HepG2 (cell line): ENCODE results near the gene CCNF. TPM values are rescaled to one million over a fixed set of nuclear protein-coding genes. Genes with fewer than 3 reads are reported as not detected.

Source experiments
- CBX2 ChIP-seq, 2 experiments: fragments of 200-600 bp in 1 of 2; sonication (generic); formaldehyde crosslinking in 1 of 2; IDR thresholded peaks; 2 replicates each; pipeline versions ENCODE4 v1.7.0 to v1.8.1; 2018 to 2022; ENCODE audit warnings: low read depth in 2 of 2, low read length in 1 of 2, mild to moderate bottlenecking in 1 of 2, missing genetic modification reagents in 1 of 2
- FOXK2 ChIP-seq: fragments of 450-650 bp; IDR thresholded peaks from 2 replicates; pipeline ENCODE4 v1.6.1; 2016
- HDAC6 ChIP-seq: fragments of 200-600 bp; sonication (generic); IDR thresholded peaks from 2 replicates; pipeline ENCODE4 v1.7.0; 2017; ENCODE audit warnings: mild to moderate bottlenecking, antibody characterized with exemption, low read length, low read depth
- HHEX ChIP-seq: IDR thresholded peaks from 2 replicates; pipeline ENCODE4 v1.6.1; 2016; ENCODE audit warnings: control low read depth
- KDM6A ChIP-seq: IDR thresholded peaks from 2 replicates; pipeline ENCODE4 v1.6.1; 2016; ENCODE audit warnings: low read depth
- KLF15 ChIP-seq: sonication (generic); formaldehyde crosslinking; IDR thresholded peaks from 2 replicates; pipeline ENCODE4 v1.8.1; 2023; ENCODE audit warnings: borderline replicate concordance, mild to moderate bottlenecking, inconsistent platforms, missing genetic modification reagents, mixed read lengths
- MYC ChIP-seq: sonication (generic); formaldehyde crosslinking; IDR thresholded peaks from 2 replicates; pipeline ENCODE4 v1.9.0; 2021; ENCODE audit warnings: missing genetic modification reagents, borderline replicate concordance
- STAG1 ChIP-seq: sonication (generic); formaldehyde crosslinking; IDR thresholded peaks from 2 replicates; pipeline ENCODE4 v1.4.0; 2020; ENCODE audit warnings: missing genetic modification reagents
- ZNF235 ChIP-seq: sonication (generic); formaldehyde crosslinking; IDR thresholded peaks from 2 replicates; pipeline ENCODE4 v1.8.1; 2023; ENCODE audit warnings: mild to moderate bottlenecking, missing genetic modification reagents, borderline replicate concordance
- ZNF253 ChIP-seq: sonication (generic); formaldehyde crosslinking; IDR thresholded peaks from 2 replicates; pipeline ENCODE4 v1.8.0; 2022; ENCODE audit warnings: mild to moderate bottlenecking, missing genetic modification reagents, borderline replicate concordance
- ZNF589 ChIP-seq: sonication (generic); formaldehyde crosslinking; conservative IDR thresholded peaks from 2 replicates; pipeline ENCODE4 v1.8.0; 2022; ENCODE audit warnings: mild to moderate bottlenecking, moderate library complexity, missing genetic modification reagents
- polyA plus RNA-seq, 8 experiments: library from polyadenylated mRNA; depleted of rRNA in 3 of 8; stranded (reverse) in 7 of 8; unstranded in 1 of 8; fragments of >200 nt; fragmentation: Illumina TruSeq in 4 of 8; extraction: Trizol in 4 of 8; gene quantifications; 2 replicates each; pipeline versions ENCODE4 v1.2.1 to v1.2.3, GENCODE V29; 2011 to 2016; ENCODE audit warnings: low read depth in 4 of 8, missing spikeins in 1 of 8, mixed read lengths in 1 of 8; ENCODE audit not compliant: insufficient read depth in 1 of 8
- total RNA-seq, 5 experiments: library from RNA; depleted of rRNA; stranded (reverse); fragments of >200 nt; fragmentation: Illumina TruSeq; extraction: Trizol; gene quantifications; 2 replicates each; pipeline ENCODE4 v1.2.3, GENCODE V29; 2016; ENCODE audit warnings: low read depth in 1 of 5
- TF ChIP-seq, protein P1 (sequence below): sonication (generic); formaldehyde crosslinking; IDR thresholded peaks from 2 replicates; pipeline ENCODE4 v1.4.0; 2020; ENCODE audit warnings: missing genetic modification reagents
- TF ChIP-seq, protein P2 (sequence below): sonication (generic); formaldehyde crosslinking; IDR thresholded peaks from 2 replicates; pipeline ENCODE4 v1.5.0; 2020; ENCODE audit warnings: missing genetic modification reagents
- TF ChIP-seq, protein P3 (sequence below): sonication (generic); formaldehyde crosslinking; IDR thresholded peaks from 2 replicates; pipeline ENCODE4 v1.8.1; 2023; ENCODE audit warnings: mild to moderate bottlenecking, moderate library complexity, missing genetic modification reagents
- TF ChIP-seq, protein P4 (sequence below): IDR thresholded peaks from 2 replicates; pipeline ENCODE4 v1.4.0; 2020; ENCODE audit warnings: mild to moderate bottlenecking, missing genetic modification reagents
- TF ChIP-seq, protein P5 (sequence below): sonication (generic); formaldehyde crosslinking; IDR thresholded peaks from 2 replicates; pipeline ENCODE4 v1.9.0; 2021; ENCODE audit warnings: missing genetic modification reagents, mild to moderate bottlenecking, borderline replicate concordance
- TF ChIP-seq, protein P6 (sequence below): sonication (generic); formaldehyde crosslinking; conservative IDR thresholded peaks from 2 replicates; pipeline ENCODE4 v1.8.0; 2022; ENCODE audit warnings: mild to moderate bottlenecking, moderate library complexity, missing genetic modification reagents

CCNF gene
- total and polyA plus RNA-seq, 2 of the 13 experiments (the other 11 are each of a cell fraction or from before 2014, with no cell fraction given): 6.4 to 22.8 TPM

DNA sequence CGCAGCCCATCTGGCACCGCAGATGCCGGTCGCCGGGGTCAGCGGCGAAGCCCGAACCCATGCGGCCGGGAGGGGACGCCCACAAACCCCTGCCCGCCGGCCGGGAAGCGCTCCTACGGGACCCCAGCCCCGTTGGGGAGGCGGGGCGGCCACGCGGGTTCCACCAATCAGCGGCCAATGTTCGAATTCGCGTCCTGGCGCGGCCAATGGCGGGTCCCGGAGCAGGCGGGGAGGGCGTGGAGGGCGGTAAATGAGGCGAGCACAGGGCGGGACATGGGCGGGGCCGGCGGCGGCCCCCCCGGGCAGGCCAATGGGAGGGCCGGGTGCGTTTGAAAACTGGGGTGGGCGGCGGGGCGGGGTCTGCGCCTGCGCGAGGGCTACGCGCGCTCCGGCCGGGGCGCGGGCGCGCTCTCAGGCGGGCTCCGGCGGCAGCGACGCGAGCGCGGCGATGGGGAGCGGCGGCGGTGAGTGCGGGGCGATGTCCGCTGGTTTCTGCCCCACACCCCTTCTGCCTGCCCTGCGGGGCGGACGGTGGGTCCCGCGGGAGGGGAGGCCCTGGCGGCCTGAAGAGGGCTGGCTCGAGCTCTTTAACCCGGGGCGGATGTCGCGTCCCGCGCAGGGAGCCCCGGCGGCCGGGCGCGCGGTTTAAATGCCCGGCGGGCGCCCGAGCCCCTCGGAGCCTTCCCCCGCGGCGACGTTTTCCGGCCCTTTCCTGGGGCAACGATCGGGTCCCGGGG lies at the start of gene CCNF (continued):
- TF ChIP-seq STAG1: peak; percentile 14; the same call in 1 of the 2 replicates
- TF ChIP-seq, protein P1, sequence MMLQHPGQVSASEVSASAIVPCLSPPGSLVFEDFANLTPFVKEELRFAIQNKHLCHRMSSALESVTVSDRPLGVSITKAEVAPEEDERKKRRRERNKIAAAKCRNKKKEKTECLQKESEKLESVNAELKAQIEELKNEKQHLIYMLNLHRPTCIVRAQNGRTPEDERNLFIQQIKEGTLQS (CRISPR knock-in tag): 0 out of 2 replicates have a peak, but pooled peaks have one; percentile 26
- TF ChIP-seq, protein P2, sequence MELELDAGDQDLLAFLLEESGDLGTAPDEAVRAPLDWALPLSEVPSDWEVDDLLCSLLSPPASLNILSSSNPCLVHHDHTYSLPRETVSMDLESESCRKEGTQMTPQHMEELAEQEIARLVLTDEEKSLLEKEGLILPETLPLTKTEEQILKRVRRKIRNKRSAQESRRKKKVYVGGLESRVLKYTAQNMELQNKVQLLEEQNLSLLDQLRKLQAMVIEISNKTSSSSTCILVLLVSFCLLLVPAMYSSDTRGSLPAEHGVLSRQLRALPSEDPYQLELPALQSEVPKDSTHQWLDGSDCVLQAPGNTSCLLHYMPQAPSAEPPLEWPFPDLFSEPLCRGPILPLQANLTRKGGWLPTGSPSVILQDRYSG (CRISPR knock-in tag): 0 out of 2 replicates have a peak, but pooled peaks have one; percentile 46
- 0 out of 2 replicates have a peak, but pooled peaks have one; percentile 16 for TF ChIP-seq ZNF589 (CRISPR knock-in tag)
- TF ChIP-seq, protein P3, sequence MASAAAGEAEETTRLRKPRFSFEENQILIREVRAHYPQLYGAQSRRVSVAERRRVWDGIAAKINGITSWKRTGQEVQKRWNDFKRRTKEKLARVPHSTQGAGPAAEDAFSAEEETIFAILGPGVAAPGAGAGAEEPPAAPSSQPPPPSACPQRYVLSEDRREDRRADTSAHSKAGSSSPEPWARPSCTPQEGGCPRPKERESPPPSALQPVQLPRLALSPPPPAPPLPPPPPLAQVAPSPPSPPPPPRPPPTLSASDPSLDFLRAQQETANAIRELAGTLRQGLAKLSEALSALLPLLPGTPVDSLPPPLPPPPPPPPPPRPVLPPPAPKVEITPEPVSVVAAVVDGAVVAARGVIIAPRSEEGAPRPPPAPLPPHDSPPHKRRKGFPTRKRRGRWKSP (CRISPR knock-in tag): peak; percentile 59; the same call in 1 of the 2 replicates
- no peak for TF ChIP-seq FOXK2
- no peak for TF ChIP-seq CBX2 (IDR thresholded peaks at IDR 0.05; ENCODE audit: low read depth, low read length)
- no peak for TF ChIP-seq CBX2 (CRISPR knock-in tag; IDR thresholded peaks at IDR 0.05; ENCODE audit: low read depth)
- TF ChIP-seq, protein P4, sequence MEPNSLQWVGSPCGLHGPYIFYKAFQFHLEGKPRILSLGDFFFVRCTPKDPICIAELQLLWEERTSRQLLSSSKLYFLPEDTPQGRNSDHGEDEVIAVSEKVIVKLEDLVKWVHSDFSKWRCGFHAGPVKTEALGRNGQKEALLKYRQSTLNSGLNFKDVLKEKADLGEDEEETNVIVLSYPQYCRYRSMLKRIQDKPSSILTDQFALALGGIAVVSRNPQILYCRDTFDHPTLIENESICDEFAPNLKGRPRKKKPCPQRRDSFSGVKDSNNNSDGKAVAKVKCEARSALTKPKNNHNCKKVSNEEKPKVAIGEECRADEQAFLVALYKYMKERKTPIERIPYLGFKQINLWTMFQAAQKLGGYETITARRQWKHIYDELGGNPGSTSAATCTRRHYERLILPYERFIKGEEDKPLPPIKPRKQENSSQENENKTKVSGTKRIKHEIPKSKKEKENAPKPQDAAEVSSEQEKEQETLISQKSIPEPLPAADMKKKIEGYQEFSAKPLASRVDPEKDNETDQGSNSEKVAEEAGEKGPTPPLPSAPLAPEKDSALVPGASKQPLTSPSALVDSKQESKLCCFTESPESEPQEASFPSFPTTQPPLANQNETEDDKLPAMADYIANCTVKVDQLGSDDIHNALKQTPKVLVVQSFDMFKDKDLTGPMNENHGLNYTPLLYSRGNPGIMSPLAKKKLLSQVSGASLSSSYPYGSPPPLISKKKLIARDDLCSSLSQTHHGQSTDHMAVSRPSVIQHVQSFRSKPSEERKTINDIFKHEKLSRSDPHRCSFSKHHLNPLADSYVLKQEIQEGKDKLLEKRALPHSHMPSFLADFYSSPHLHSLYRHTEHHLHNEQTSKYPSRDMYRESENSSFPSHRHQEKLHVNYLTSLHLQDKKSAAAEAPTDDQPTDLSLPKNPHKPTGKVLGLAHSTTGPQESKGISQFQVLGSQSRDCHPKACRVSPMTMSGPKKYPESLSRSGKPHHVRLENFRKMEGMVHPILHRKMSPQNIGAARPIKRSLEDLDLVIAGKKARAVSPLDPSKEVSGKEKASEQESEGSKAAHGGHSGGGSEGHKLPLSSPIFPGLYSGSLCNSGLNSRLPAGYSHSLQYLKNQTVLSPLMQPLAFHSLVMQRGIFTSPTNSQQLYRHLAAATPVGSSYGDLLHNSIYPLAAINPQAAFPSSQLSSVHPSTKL: no peak; the same call in 1 of the 2 replicates
- TF ChIP-seq KLF15 (CRISPR knock-in tag): 0 out of 2 replicates have a peak, but pooled peaks have one; percentile 47
- no peak for TF ChIP-seq ZNF235 (CRISPR knock-in tag)
- TF ChIP-seq, protein P5, sequence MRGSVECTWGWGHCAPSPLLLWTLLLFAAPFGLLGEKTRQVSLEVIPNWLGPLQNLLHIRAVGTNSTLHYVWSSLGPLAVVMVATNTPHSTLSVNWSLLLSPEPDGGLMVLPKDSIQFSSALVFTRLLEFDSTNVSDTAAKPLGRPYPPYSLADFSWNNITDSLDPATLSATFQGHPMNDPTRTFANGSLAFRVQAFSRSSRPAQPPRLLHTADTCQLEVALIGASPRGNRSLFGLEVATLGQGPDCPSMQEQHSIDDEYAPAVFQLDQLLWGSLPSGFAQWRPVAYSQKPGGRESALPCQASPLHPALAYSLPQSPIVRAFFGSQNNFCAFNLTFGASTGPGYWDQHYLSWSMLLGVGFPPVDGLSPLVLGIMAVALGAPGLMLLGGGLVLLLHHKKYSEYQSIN (CRISPR knock-in tag): no peak
- TF ChIP-seq HDAC6: no peak
- TF ChIP-seq, protein P6, sequence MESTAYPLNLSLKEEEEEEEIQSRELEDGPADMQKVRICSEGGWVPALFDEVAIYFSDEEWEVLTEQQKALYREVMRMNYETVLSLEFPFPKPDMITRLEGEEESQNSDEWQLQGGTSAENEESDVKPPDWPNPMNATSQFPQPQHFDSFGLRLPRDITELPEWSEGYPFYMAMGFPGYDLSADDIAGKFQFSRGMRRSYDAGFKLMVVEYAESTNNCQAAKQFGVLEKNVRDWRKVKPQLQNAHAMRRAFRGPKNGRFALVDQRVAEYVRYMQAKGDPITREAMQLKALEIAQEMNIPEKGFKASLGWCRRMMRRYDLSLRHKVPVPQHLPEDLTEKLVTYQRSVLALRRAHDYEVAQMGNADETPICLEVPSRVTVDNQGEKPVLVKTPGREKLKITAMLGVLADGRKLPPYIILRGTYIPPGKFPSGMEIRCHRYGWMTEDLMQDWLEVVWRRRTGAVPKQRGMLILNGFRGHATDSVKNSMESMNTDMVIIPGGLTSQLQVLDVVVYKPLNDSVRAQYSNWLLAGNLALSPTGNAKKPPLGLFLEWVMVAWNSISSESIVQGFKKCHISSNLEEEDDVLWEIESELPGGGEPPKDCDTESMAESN: peak; percentile 38; the same call in 1 of the 2 replicates
- TF ChIP-seq HHEX (CRISPR knock-in tag): no peak
- TF ChIP-seq KDM6A (CRISPR knock-in tag): no peak
- TF ChIP-seq MYC (CRISPR knock-in tag): peak; percentile 82; the same call in 1 of the 2 replicates
- TF ChIP-seq ZNF253 (CRISPR knock-in tag): 0 out of 2 replicates have a peak, but pooled peaks have one; percentile 41
